ENCODE data around the gene EIPR1.
A peak's percentile ranks its signal among the peaks of the same experiment; 100 is the strongest.

Gene EIPR1

GRCh38 chr2:3145471-3146021 is 232.1 kb downstream of the EIPR1 start:
- no peak for DNase-seq

- DNase-seq, result no peak
These were observed 232.8 kb downstream of the EIPR1 start for GRCh38 chr2:3144856-3145255.

GRCh38 chr2:3143602-3144001 is 234.0 kb downstream of the EIPR1 start:
- no peak for DNase-seq

- DNase-seq, result peak in 6 of 14 donors; percentile 7 to 57 (median 31)
These were observed 234.6 kb downstream of the EIPR1 start for GRCh38 chr2:3142961-3143571.

- DNase-seq, result no peak
These were observed 235.4 kb downstream of the EIPR1 start for GRCh38 chr2:3142210-3142609.

- DNase-seq, result no peak
These were observed 235.9 kb downstream of the EIPR1 start for GRCh38 chr2:3141696-3142095.

GRCh38 chr2:3139906-3140305 is 237.7 kb downstream of the EIPR1 start:
- DNase-seq, result no peak
